Peyer's patch (tissue), 4 donors: ENCODE measurements around the gene NCL. TPM values are rescaled to one million over a fixed set of nuclear protein-coding genes. Genes with fewer than 3 reads are reported as not detected.
A peak's percentile ranks its signal among the peaks of the same experiment; 100 is the strongest.

ENCODE experiments used
- DNase-seq, 3 donors: peaks; one replicate each; pipeline ENCODE4 v3.0.0-alpha.2; 2017 to 2019
- H3K27ac ChIP-seq, 4 donors: fragments of 200-600 bp; sonication (generic); one replicate each; pipeline ENCODE4 v1.5.1; 2016 to 2019
- H3K27me3 ChIP-seq, 2 donors: fragments of 200-600 bp; sonication (generic); one replicate each; pipeline ENCODE4 v1.5.1; 2019
- H3K36me3 ChIP-seq, 3 donors: fragments of 200-600 bp; sonication (generic); one replicate each; pipeline ENCODE4 v1.5.1; 2016 to 2019
- H3K4me1 ChIP-seq, 4 donors: fragments of 200-600 bp; sonication (generic); one replicate each; pipeline ENCODE4 v1.5.1; 2016 to 2019
- H3K4me3 ChIP-seq, 4 donors: fragments of 200-600 bp; sonication (generic); 1 replicate in 3 of 4; 2 replicates in 1 of 4; pipeline ENCODE4 v1.5.1; 2016 to 2019; ENCODE audit warnings: mild to moderate bottlenecking in 1 of 4
- H3K9me3 ChIP-seq, 4 donors: fragments of 200-600 bp; sonication (generic); one replicate each; pipeline ENCODE4 v1.5.1; 2016 to 2019; ENCODE audit warnings: mild to moderate bottlenecking in 1 of 4
- CTCF ChIP-seq, 6 experiments: fragments of 450-650 bp in 4 of 6; fragments of 200-600 bp in 2 of 6; sonication (generic) in 1 of 6; IDR thresholded peaks; one replicate each; pipeline ENCODE4 v1.5.1; 2017 to 2019; ENCODE audit warnings: antibody characterized with exemption in 6 of 6, mild to moderate bottlenecking in 3 of 6, moderate library complexity in 1 of 6
- POLR2A ChIP-seq, 2 donors: fragments of 450-650 bp; IDR thresholded peaks; one replicate each; pipeline ENCODE4 v1.5.1; 2017; ENCODE audit warnings: antibody characterized with exemption in 2 of 2, mild to moderate bottlenecking in 2 of 2, moderate library complexity in 2 of 2
- total RNA-seq, 4 donors: library from RNA; depleted of rRNA; stranded (reverse); fragments of >200 nt; gene quantifications; one replicate each; pipeline ENCODE4 v1.1.0, GENCODE V29; 2016

Gene NCL
- total RNA-seq, 4 donors from 2014 or later, result 80.7 to 661 (median 153) TPM

GRCh38 chr2:231413456-231413855, 50.8 kb downstream of the NCL start:
- H3K27ac ChIP-seq, result peak overlapping the region in 3 of 4 donors; percentile 84 to 91 (median 89)

GRCh38 chr2:231412618-231412963, 51.7 kb downstream of the NCL start:
- DNase-seq, result no peak
- Histone ChIP-seq H3K27ac (peak overlapping the region in 3 of 4 donors; percentile 84 to 91 (median 89)), H3K4me1 (peaks cover 0 to 17% (median 5%) of the 10 kb centered on the region in 4 donors), H3K9me3 (no peaks in the 10 kb centered on the region), H3K27me3 (no peaks in the 10 kb centered on the region), H3K4me3 (peak overlapping the region; percentile 44 to 66 (median 58)), H3K36me3 (no peaks in the 10 kb centered on the region)
- TF ChIP-seq CTCF (IDR thresholded peaks at IDR 0.05) (no peak), POLR2A (IDR thresholded peaks at IDR 0.05) (no peak)

More at GRCh38 chr2:231413456-231413855, 50.8 kb downstream of the NCL start:
- Histone ChIP-seq H3K4me1 (peaks cover 0 to 16% (median 5%) of the 10 kb centered on the region in 4 donors), H3K4me3 (peak overlapping the region in 2 of 4 donors; percentile 32 to 66), H3K36me3 (no peaks in the 10 kb centered on the region), H3K27me3 (no peaks in the 10 kb centered on the region), H3K9me3 (no peaks in the 10 kb centered on the region)
- no peak for TF ChIP-seq CTCF (IDR thresholded peaks at IDR 0.05)
- TF ChIP-seq POLR2A (IDR thresholded peaks at IDR 0.05), result peak in 1 of 2 donors; percentile 15
- DNase-seq, result no peak

- Histone ChIP-seq H3K4me3 (peak overlapping the region; percentile 44 to 66 (median 58)), H3K27ac (peak overlapping the region; percentile 1 to 91 (median 86)), H3K4me1 (peaks cover 0 to 17% (median 5%) of the 10 kb centered on the region in 4 donors), H3K9me3 (no peaks in the 10 kb centered on the region), H3K36me3 (no peaks in the 10 kb centered on the region), H3K27me3 (no peaks in the 10 kb centered on the region)
- peak; percentile 77 to 95 (median 94) for DNase-seq
- TF ChIP-seq POLR2A (IDR thresholded peaks at IDR 0.05) (peak; percentile 48 to 66), CTCF (IDR thresholded peaks at IDR 0.05) (peak; percentile 51 to 90 (median 76))
These were observed 52.3 kb downstream of the NCL start for GRCh38 chr2:231411831-231412617.

- no peaks in the 10 kb centered on the region for H3K27me3 ChIP-seq
- H3K27ac ChIP-seq, result peak overlapping the region in 3 of 4 donors; percentile 84 to 91 (median 89)
- no peaks in the 10 kb centered on the region for H3K36me3 ChIP-seq
- H3K9me3 ChIP-seq, result no peaks in the 10 kb centered on the region
- peaks cover 0 to 17% (median 5%) of the 10 kb centered on the region in 4 donors for H3K4me1 ChIP-seq
- TF ChIP-seq CTCF (IDR thresholded peaks at IDR 0.05), result no peak
- TF ChIP-seq POLR2A (IDR thresholded peaks at IDR 0.05), result no peak
- no peak for DNase-seq
- H3K4me3 ChIP-seq, result no peak overlapping the region
These were observed 53.0 kb downstream of the NCL start for GRCh38 chr2:231411237-231411636.

GRCh38 chr2:231410293-231411004, 53.8 kb downstream of the NCL start:
- H3K4me3 ChIP-seq, result no peak overlapping the region
- peaks cover 0 to 24% (median 5%) of the 10 kb centered on the region in 4 donors for H3K4me1 ChIP-seq
- H3K36me3 ChIP-seq, result no peaks in the 10 kb centered on the region
- TF ChIP-seq POLR2A (IDR thresholded peaks at IDR 0.05) (no peak), CTCF (IDR thresholded peaks at IDR 0.05) (peak in 4 of 6 experiments; percentile 27 to 80 (median 64))
- DNase-seq, result peak in 1 of 3 donors; percentile 66
- no peaks in the 10 kb centered on the region for H3K9me3 ChIP-seq
- H3K27ac ChIP-seq, result peak overlapping the region in 3 of 4 donors; percentile 47 to 91 (median 89)
- H3K27me3 ChIP-seq, result no peaks in the 10 kb centered on the region
